NCI-H2196 (cell line): ENCODE data around the gene SEMA4C.
A peak's percentile ranks its signal among the peaks of the same experiment; 100 is the strongest.
"Not testable (repeated sequence)": the region's sequence is repeated elsewhere in the genome, so short reads cannot be mapped to it uniquely, and the experiment has no call there.

Experiments
- DNase-seq: peaks from one replicate; lab custom pipeline; 2025; ENCODE audit not compliant: unreplicated experiment; lab: John Stamatoyannopoulos, UW

The SEMA4C gene

DNA sequence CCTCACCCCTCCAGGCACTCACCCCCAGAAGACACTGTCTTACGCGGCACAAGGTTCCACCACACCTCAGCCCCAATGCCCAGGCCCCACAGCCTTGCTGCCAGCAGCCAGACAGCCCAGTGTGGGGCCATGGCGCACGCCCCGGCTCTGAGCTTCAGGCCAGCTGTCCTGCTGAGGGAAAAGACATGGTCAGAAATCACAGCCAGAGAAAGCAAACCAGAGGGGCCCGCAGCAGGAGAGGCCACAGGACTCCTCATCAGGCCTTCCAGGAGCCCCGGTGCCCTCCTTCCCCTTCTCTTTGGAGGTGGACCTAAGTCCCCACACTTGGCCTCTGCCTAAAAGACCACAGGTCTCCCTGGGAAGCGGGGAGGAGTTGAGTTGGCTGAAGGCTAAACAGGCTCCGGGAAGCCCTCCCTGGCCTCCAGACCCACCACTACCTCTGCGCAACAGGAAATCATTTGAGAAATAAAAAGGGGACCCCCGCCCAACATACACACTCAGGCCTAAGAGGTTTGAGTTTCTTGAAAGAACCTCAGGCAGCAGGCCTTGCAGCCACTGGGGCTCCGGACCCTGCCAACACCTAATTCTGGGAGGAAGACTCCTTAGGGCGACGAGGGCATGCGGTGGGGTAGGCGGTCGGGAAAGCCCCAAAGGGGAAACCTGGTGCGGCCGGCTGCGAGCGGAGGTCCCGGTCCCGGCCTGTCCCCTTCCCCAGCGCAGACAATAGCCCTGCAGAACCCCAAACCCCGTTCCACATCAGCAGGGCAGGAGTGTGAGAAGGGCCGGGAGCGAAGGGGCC, 1.9 kb downstream of the SEMA4C start:
- DNase-seq, result no peak

DNA sequence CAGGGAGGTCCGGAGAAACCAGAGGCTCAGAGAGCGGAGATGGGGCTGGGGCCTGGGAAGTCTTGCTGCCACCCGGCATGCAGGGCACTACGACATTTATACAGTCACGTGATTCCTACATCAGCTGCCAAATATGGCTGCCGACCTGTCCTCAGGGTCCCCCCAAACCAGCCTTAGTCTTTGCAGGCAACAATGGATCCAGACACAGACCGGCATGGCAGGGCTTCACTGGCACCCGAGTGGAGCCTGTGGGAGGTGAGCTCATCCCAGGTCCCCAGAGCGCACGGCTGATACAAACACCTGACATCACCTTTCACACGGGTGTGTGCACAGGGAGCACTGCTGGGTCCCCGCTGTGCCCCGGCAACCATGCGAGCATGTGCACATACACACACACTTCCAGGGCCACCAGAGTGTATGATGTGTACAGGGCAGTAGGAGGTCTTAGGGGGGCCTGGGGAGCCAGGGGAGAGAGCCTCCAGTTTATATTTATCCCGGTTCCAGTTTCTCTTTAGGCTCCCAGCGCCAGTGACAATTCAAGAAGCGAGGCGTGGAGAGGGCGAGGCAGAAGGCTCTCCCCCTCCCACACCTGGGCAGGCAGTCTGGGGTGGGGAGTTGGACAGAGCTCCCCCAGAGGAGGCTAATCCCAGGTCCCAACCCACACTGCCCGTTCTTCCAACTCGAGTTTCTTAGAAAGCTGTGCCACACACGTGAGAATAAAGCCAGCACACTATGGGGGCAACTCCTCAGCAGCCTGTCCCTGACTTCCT, 2.7 kb downstream of the SEMA4C start:
- DNase-seq, result no peak

DNA sequence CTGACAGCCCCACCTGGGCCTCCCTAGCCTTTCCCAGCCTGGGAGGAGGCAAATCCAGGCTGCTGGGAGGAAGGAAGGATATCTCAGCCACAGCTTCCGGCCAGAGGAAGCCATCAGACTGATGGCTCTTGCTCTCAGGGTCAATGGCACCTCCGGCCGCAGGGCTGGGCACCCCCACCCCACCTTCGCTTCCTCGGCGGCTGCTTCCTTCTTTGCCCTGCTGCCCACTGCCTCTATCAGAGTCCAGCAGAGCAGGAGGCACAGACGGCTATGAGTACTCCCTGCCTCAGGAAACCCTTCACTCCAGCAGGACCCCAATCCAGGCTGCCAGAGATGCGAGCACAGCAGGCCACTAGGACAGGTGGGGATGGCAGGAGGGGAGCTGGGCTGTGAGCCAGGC, 3.3 kb downstream of the SEMA4C start:
- no peak for DNase-seq

DNA sequence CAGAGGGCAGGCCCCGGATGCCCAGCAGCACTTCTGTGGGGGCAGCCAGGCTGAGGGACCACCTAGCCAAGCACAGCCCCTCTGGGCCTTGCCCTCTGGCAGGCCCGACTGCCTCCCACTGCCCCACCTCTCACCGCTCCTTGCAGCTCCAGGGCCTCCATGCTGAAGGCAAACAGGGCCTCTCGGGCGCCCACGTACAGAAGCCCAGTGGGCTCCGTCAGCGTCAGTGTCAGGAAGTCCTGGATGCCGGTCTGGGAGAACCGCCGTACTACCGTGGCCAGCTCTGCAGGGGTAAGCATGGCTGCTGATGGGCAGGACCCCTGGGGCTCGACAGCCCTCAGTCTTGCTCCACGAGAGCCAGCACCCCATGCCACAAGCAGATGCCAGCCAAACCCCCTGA, 3.7 kb downstream of the SEMA4C start:
- DNase-seq, result no peak

DNA sequence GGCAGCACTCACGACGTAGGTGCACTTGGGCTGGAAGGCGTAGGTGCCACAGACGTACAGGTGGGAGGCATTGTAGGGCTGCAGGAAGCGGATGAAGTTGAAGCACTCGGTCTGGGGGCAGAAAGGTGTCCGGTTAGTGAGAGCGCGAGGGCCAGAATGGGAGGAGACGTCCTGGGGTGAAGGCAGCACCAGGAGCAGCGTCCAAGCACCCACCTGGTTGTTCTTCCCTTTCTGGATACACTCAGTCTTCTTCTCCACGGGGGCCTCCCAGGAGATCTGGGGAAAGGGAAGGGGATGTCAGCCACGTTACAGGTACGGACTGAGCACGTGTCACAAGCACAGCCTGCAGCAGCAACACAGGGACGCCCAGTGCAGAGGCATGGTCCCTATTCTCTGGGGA, 4.2 kb downstream of the SEMA4C start:
- DNase-seq, result no peak

DNA sequence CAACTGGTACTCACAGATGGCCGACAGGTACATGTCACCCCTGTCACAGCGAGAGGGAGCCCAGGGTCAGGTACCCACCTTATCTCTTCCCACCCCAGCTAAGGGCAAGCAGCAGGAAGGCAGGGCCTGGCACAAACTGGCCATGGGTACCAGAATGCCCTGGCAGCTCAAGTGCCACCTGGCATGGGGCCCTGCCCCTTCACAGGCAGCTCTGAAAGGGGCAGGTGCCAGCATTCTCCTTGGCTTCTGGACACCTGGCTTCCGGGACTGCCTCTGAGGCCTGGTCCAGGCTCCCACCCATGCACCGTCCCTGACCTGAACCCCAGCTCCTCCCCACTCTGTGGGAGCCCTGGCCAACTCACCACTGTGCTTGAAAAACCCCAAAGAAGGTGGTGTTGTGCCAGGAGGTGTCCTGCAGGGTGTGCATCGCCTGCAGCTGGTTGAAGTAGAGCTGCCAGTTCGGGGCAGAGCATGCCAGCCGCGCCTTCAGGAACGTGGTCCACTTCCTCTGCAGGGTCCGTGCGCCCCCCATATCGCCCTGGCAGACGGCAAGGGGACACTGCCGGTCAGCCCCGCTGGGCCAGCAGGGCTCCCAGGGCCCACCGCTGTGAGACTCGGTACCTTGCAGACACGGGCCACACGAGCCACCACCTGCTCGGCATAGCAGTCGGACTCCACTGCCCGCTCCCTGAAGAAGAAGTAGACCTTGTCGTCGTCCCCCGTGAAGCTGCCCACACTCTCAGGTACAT, 5.4 kb downstream of the SEMA4C start:
- peak; percentile 90 for DNase-seq

DNA sequence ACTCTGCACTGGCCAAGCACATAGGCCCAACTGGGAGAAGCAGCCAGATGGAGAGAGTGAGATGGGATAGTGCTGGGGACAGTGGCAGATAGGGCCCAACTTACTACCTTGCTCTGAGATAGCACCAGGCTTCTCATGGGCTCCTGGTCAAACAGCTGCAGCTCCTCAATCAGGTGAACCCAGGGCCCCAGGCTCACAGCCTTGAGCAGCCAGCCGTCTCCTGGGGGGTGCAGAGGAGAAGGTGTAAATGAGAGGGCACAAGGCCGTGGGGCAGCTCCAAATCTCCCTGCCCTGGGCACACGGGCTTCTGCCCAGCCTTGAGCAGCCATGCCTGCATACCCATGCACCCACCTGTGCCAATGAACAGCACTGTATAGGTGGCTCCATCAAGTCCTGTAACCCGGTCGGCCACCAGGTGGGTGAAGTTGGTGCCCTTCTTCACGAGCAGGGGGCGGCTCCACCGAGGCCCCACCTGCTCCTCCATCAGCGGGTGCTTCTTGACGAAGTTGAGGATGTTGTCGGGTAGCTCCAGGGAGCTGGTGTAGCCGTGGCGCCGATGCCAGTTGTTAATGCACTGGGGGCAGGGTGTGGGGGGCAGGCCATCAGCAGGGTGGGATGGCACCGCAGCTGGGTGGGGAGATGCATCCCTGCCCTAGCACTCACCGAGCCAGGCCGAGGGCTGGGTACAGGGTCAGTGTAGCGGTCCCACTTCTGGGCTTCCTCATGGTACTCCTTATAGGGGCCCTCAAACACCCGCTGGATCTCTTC, 6.1 kb downstream of the SEMA4C start:
- no peak for DNase-seq

DNA sequence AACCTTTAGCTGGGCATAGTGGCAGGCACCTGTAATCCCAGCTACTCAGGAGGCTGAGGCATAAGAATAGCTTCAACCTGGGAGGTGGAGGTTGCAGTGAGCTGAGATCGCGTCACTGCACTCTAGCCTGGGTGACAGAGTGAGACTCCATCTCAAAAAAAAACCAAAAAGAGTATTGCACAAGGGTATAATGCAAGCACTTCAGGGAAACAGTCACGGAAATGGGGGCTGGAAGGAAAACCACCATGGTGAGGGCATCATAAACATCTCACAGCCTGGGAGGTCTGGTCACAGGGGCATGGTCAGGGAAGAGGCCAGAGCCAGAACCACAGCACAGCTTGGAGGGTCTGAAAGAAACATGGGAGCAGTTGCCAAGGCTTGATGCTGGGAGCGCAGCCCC, 6.8 kb downstream of the SEMA4C start:
- not testable (repeated sequence) for DNase-seq

DNA sequence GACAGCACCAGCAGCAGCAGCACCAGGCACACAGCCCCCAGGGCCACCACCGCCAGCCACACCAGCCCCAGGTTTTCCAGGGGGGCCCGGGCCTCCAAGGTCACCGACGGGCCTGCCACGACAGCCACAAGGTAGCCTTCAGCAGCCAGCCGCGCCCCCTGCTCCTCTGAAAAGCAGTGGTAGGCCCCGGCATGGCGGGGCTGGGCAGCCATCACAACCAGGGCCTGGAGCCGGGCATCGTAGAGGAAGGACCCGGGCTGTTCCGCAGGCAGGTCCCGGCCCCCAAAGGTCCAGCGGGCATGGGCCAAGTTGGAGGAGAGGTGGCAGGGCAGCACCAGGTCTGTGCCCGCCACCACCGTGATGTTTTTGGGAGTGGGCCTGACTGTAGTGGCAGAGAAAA, 8.8 kb downstream of the SEMA4C start:
- DNase-seq, result no peak

DNA sequence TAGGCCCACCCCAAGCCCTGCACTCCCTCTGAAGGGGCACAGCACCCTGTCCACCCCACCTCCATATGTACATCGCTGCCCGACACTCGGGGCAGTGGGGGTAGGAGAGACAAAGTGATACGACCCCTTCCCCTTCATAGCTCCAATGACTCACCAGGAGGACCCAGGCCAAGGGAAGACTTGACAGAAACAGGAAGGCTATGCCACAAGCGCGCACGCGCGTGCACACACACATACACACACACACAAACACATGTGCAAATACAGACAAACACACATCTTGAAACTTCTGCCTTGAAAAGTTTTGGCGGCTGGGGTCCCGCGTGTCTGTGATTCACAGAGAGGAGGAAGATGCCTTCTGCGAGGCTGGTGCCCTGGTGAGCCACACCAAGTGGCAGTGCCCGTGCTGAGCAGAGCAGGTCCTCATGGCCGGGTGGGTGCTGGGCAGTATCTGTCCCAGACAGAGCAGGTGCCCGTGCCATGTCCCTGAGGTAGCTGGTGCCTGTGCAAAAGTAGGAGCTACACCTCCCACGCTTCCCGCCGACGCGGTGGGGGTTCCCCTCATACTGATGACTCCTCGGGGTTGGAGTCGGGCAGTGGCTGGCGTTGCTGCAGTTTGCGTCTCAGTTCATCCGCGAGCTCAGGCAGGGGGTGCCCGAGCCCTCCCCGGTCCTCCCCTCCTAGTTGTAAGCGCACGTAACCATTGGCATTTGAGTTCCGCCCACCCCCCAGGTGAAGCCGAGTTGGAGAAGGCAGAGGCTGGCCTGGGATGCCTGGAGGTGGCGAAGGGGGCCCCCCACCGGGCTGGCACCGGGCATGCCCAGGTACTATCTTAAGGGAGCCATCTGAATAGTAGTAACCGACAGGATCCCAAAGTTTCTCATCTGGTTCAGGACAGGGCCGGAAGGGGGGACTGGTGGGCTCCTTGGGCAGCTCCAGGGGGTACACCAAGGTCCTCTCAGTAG, 9.5 kb downstream of the SEMA4C start:
- no peak for DNase-seq

DNA sequence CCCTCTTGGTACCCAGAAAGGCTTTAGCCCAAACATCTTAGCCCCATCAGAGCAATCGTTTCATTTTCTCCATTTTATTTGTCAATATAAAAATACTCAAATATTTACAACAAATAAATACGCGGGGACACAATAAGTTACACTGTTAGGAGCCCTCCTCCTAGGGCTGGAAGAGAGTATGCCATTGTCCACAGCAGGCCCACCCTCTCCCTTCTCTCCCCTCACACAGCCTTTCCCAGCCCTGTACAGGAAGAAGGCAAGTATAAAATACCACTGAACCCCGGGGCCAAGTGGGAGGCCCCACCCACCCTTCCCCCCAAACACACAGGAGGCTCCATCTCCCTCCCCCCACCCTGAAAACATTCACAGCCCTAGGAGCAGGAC, 10.2 kb downstream of the SEMA4C start:
- DNase-seq, result no peak

DNA sequence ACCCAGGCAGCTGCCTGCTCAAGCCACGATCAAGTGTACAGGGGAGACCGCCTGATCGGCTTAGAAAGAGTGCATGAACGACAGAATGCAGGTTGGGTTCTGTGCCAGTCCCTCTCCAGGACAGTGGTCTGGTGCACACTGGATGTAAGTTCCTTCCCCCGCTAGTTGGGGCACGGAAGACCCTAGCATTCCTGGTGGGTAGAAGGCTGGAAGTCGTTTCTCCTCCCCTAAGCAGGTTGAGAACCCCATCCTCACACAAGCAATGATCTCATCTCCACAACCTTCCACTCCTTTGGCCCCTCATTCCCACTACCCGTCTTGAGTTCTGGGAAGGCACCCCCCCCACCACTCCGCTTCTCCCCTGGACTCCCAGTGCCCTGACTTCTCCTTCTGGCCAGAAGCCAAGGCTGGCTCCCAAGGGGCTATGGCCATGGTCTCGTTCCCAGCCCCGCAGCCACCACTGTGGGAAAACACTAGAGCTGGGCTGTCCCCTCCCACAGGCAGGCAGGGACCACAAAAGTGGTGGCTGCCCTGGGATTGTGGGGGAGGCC, 10.7 kb downstream of the SEMA4C start:
- no peak for DNase-seq

DNA sequence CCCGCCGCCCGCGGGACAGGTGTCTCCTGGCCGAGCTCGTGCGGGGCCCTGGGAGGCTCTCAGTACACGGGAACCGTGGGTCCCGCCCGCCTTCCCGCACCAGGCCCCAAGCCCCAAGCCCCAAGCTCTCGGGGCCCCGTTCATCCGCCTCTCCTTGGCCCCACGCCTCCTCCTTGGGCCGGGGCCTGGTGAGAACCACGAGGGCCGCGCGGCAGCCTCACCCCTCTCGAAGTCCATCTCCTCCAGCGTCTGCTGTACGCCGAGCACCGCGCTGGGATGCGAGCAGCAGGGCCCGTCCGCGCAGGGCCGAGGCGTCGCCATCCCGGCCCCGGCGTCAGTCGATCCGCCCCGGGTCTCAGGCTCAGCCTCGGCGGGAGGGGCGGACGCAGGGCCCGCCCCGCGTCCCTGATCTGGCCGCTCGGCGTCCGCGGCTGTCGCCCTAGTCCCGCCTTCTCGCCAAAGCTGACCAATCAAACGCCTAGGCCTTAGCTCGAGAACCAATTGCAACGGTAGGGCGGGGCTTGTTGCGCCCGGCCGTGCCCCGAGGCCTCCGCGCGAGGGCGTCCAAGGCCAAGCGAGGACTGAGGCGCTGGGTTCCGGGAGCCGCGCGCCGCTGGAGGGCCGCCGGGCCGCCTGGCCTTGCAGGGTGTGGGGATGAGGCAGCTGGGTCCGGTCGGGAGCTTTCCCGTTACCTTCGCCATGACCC, 12.1 kb downstream of the SEMA4C start, which contains the start of gene ANKRD39:
ANKRD39 (minus strand) TSS at position 350 of the 706 bp plus-strand sequence; CDS start at position 321, 29 bp downstream.
- peak; percentile 98 for DNase-seq

DNA sequence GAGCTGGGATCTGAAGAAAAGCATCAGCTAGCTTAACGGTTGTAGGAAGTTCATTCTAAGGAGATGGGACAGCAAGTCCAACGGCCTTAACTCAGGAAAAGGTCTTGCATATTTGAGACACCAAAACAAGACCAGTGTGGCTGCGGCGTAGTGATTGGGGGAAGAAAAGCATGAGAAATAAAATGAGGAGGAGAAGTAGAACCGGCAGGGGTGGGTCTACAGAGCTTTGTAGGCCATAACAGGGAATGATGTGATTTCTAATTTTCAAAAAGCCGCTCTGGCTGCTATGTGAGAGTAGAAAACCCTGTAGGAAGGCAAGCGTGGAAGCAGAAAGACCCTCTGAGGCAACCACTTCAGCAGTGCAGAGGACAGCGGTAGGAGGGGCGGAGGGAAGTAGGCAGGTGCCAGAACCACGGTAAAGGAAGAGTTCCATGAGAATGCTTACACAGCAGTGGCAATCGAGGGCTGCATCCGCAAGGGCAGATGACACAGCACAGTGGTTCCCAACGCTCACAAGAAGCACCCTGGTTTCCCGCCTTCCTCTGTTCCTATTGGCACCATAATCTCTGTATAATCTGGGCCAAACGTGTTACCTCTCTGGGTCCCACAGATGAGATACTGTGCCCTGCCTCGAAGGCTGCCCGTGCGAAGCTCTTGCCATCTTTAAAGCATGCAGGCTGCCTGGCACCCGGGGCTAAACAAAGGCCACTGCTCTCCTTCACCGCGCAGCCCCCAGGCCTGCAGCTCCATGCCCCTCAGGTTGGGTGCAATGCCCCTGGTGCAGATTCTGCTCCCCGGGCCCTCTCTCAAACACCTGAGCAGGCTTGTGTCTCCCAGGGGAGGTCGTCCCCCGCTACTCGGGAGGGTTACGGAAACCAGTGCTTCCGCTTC, 12.9 kb downstream of the SEMA4C start:
- no peak for DNase-seq

DNA sequence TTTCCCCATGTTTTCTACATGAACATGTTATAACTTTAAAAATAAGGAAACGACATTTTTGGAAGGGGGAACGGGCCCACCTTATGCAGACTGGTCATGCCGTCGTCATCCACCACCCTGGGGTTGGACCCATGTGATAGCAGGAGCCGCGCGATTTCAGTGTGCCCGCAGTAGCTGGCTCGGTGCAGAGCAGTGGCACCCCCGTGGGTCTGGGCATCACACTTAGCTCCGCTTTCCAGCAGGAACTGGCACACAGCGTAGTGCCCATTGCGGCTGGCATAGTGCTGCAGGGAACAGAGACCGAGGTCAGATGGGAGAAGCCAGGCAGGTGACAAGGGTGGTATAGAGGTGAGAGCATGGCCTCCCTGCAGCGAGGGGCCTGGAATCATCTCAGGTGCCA, 16.6 kb downstream of the SEMA4C start:
- DNase-seq, result no peak

DNA sequence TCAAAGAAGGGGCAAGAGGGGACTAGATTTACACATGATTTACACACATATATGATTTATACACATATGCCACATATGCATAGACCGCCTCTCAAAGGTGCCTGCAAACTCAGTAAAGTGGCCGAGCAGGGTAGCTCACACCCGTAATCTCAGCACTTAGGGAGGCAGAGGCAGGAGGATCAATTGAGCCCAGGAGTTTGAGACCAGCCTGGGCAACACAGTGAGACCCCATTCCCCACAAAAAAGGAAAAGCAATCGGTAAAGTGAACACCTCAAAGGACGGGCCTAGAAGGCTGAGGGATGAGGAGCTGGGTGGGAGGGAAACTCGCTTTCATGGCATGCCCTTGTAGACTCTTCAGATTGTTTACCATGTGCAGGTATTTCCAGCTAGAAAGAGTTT, 17.2 kb downstream of the SEMA4C start:
- no peak for DNase-seq

DNA sequence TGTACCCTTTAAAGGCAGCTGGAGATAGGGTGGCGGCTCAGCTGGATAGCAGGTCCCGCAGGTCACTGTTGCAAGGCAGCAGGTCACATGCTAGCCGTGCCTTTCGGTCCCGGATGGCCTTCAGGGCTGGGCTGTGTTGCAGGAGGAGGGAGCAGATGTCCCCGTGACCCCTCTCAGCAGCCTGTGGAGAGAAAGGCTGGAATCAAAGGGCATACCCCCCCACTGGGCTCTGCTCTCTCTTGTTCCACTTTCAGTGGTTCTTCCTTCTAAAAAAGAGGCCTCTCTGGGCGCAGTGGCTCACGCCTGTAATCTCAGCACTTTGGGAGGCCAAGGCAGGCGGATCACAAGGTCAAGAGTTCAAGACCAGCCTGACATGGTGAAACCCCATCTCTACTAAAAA, 21.6 kb downstream of the SEMA4C start:
- DNase-seq, result no peak

DNA sequence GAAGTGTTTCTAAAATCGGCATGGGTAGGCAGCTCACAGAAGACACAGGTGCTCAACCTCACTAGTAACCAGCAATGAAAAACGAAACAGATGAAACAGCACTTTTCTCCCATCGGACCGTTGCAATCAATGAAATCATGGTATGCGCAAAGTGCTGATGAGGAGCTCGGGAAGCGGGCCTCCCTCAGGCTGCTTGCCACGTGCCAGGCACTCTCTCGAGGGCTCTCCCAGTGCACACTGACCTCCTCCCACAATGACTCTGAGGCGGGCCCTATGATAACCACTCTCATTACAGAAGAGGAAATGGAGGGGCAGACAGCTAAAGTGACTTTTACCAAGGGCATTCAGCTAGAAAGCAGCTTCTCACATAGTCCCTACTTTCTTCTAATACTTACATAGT, 22.3 kb downstream of the SEMA4C start:
- no peak for DNase-seq
